SK-N-MC (cell line): ENCODE data around the gene SENP3.

ENCODE experiments used
- EZH2 ChIP-seq: fragments of 200-600 bp; sonication (generic); IDR thresholded peaks from one replicate; pipeline ENCODE4 v1.6.1; 2017; ENCODE audit warnings: antibody characterized with exemption
- FOXP2 ChIP-seq: optimal IDR thresholded peaks from 2 replicates; pipeline ENCODE3; 2011; ENCODE audit warnings: mild to moderate bottlenecking, moderate library complexity; ENCODE audit not compliant: insufficient read depth; ENCODE audit errors: extremely low read length, control extremely low read depth
- POLR2AphosphoS5 ChIP-seq: IDR thresholded peaks from 2 replicates; pipeline ENCODE4 v1.6.1; 2012; ENCODE audit warnings: mild to moderate bottlenecking, low read depth, low read length, borderline replicate concordance

GRCh38 chr17:7620835-7621234, 59.1 kb downstream of the SENP3 start:
- TF ChIP-seq POLR2AphosphoS5, result no peak
- no peak for TF ChIP-seq EZH2
- TF ChIP-seq FOXP2, result no peak
